GM19467 (cell line): Measurements from ENCODE around the gene CGREF1.

Source experiments
- ATAC-seq: cut with Tn5 transposase; IDR thresholded peaks from one replicate; pipeline ENCODE4 v1.9.1; 2021; ENCODE audit warnings: mild to moderate bottlenecking, moderate library complexity; ENCODE audit not compliant: unreplicated experiment

Gene CGREF1

GRCh38 chr2:27051902-27052645, 66.9 kb downstream of the CGREF1 start:
- no peak for ATAC-seq

GRCh38 chr2:27050996-27051901, 67.7 kb downstream of the CGREF1 start, which contains the start of gene AGBL5:
Gene AGBL5 (plus strand): TSS chr2:27051668. CDS start chr2:27052959, 1,291 bp downstream.
- ATAC-seq: peak; percentile 62
